CD4-positive, alpha-beta T cell treated with Interleukin-10 for 1 hour (primary cell): ENCODE measurements around the gene ZC3H12D.
"Not testable (repeated sequence)": the region's sequence is repeated elsewhere in the genome, so short reads cannot be mapped to it uniquely, and the experiment has no call there.

Experiments used
- DNase-seq: peaks from one replicate; pipeline ENCODE4 v3.0.0-alpha.2; 2020

ZC3H12D gene

DNA sequence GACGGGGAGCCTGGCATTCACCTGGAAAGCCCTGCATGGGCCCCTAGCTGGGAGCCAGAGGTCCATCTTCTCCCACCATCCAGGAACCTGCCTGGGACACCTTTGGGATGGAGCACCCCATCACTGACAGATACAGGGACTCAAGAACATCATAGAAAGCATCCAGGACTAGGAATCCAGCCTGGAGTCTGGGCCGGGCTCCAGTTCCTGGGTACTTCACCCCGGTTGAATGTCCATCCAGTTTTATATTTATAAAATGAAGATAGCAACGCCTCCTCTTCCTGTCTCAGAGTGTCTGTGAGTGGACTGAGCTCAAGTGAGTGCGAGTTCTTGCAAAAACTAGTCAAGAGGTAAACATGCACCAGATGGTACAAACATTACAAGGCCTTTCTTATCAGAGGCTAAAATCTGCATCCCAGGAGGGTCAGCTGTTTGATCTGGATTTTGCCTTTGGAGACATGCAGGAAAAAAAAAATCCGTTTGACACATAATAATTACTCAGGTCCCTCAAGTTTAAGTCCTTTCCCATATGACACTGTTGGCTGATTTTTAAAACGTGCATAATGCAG, 27.4 kb downstream of the ZC3H12D start:
- no peak for DNase-seq

DNA sequence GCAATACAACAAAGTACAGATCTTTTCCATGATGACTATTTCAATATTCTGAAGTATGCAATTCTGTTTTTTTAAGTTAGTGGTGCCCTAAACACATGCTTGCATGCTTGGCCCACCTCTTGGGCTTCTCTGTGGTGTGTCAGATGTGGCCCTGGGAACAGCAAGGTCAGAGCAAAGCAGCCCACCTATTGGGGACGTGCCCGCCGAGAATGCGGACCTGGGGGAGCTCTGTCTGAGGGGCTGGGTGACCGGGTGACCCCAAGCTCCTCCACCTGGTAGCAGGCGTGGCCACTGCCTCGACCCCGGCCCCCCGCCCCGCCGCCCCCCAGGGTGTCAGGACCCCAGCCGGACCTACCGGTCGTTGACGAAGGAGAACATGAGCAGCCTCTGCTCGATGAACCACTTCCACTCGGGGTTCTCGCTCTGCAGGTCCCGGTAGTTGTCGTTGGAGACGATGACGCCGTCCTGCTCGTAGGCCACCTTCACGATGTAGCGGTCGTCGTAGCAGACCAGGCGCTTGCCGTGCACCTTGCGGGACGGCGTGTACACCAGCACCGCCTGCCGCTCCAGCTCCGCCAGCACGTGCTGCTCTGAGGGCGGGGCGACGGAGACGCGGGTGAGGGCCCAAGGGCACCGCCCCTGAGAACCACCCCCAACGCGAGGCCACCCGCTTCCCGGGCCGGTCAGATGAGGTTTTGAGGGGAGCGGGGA, 28.3 kb downstream of the ZC3H12D start:
- DNase-seq, result no peak

DNA sequence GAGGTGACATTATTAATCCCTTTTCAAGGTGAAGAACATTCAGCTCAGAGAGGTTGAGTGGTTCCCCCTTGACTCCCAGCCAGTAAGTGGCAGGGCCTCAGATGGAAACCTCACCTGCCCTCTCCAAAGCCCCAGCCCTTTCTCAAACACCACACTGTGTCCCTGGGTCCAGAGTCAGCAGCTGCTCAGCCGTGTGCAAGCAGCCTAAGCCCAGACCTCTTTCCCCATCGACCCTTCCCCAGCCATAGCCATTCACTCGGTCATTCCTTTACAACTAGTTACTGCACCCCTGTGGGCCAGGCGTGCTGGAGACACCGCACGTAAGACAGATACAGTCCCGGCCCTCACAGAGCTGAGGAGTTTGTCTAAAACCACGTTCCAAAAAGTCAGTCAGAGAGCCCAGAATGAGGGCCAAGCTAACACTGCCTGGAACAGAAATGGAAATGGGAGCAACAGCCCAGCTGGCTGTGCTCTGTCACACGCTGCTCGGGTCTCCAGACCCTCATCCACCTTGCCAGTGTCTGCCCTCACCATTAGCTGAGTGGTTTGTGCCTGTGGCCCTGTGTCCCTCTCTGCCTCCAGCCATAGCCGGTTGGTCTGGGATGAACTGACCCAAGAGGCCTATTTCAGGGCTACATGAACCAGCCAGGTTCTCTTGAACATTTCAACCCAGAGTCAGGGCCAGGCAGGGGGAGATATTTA, 29.6 kb downstream of the ZC3H12D start:
- DNase-seq, result no peak

DNA sequence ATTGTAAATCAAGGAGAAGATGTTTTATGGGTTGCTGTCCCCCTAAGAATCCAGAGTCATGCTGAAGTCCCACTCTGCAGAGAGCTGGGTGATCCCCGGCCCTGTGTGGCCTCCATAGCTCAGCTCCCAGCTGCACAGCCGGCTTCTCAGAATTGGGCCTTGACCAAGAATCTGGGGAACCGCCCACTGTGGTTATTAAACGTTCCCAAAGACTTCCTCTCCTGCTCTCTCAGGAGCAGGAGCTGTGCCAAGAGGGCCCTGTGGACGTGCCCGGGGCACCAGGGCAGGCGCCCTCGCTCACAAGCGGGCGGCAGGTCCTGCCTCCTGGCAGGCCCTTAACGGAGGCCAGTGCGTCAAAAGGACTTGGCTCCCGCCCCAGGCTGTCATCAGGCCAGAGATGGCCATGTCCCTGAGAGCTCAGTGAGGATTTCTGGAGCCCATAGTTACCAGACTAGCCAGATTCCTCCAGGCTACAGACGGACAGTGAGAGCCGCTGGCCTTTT, 30.4 kb downstream of the ZC3H12D start:
- DNase-seq, result no peak

DNA sequence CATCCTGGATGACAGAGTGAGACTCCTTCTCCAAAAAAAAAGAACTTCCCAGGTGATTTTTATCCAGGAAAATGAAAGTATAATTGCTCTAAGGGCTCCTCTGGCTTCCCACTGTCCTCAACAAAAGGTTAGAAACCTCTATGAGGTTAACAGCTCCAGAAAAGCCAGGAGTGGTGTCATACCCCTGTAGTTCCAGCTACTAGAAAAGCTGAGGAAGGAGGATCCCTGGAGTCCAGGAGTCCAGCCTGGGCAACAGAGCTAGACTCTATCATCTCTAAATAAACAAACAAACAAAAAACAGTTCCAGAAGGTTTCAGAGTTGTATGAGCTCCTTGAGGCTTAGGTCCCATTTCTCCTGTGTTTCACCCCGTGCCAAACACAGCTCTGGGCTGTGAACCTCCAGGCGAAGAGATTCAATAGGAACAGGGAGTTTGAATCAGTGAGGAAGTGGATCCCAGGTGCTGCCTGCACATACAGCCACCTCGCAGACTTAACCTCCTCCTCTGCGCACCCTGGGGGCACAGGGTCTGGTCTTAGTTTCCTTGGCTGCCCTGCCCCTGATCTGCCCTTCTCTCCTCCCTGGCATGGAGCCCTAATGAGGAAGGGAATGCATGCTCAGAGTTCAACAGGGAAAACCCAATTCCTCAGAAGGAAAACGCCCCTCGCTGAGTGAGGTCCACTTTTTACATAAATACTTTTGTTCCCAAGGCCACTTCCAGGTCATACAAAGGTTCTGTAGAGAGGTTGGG, 31.0 kb downstream of the ZC3H12D start:
- no peak for DNase-seq

DNA sequence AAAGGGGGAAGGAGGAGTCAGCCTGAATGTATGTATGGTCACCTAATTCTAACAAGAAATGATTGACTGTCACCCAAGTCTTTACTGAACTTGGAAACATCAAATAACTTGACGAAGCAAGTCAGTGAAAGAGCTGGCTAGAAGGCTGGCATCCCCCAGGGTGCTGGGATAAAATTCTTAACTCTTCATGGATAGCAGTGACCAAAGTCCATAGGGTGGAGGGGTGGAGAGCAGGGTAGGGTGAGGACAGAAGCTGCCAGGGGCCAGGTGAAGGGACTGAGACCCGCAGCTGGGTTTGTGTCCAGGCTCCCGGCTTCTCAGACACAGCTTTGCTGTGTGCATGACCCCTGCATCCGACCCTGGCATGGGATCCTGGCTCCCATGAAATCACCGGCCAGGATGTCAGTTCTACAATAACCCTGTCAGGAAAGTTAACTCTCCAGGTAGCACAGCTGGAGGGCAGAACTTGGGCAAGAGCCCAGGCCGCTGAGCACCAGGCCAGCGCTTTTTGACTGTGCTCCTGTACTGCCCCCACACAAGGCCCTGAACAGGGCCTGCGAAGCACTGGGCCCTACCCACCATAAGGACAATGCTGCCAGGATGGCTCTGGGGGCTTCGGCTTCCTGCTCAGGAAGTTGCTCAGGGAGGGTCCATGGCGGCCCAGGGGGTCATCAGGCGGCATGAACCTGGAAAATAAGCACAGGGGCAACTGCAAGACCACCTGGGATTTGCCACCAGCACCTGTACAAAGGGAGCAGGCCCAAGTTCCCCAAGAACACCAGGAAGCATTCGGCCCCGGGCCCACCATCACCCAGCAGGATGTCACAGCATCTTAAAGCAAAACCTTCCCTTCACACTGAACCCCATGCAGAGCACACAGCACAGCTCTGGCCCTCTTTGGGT, 32.5 kb downstream of the ZC3H12D start:
- DNase-seq, result no peak

DNA sequence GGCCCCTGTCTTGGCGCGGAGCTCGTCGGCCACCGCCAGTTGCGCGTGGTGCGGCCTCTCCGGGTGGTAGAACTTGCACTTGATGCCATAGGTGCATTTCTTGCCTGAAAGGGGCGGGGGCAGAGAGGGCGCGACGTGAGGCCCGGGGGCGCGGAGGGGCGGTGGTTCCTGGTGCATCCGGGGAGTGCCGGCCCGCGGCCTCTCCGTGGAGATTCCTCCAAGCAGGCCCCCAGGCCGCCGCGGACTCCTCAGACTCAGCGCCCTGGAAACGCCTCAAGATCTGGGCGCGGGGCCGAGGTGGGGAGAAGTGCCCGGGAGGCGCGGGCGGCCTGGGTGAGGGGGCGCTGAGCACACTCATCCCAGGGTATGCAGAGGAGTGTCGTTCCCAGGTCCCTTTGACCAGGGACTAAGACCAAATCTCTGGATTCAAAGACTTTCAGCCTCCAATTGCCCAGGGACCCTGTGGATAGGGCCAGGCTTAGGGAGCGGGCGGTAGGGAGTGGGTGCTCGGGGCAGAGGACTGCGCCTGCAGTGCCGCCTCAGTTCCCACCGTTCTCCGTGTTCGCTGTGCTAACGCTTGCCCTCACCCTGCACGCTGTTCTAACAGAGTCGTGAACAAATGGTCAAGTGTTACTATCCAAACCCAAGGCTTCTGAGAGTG, 33.3 kb downstream of the ZC3H12D start:
- DNase-seq, result no peak

DNA sequence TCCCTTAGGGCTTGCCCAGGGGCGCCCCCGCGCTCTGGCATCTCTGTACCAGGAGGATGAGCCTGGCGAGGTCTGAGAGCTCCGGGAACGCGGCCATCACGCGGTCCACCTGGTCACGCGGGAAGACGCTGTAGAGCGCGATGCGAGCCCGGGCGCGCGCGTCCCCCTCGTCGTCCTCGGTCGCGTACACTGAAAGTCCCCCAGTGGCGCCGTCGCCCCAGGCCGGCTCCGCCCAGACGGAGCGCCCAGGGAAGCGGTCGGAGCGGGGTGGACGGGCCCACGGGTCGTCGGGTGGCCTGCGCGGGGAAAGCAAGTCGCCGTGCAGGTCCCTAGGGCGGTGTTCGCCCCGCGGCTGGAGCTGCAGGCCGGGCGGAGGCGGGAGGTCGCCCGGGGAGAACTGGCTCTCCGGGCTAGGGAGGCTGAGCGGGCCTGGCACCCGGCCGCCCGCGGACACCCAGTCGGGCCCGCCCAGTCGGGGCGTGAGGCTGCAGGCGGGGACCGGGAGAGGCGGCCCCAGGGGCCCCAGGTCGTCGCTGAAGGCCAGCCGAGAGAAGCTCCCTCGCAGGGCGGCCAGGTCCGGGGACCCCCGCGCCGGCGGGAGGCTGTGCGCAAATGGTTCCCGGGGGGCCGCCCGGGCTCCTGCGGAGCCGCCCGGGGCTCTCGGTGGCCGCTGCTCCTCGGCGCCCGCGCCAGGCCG, 34.0 kb downstream of the ZC3H12D start:
- DNase-seq, result no peak

DNA sequence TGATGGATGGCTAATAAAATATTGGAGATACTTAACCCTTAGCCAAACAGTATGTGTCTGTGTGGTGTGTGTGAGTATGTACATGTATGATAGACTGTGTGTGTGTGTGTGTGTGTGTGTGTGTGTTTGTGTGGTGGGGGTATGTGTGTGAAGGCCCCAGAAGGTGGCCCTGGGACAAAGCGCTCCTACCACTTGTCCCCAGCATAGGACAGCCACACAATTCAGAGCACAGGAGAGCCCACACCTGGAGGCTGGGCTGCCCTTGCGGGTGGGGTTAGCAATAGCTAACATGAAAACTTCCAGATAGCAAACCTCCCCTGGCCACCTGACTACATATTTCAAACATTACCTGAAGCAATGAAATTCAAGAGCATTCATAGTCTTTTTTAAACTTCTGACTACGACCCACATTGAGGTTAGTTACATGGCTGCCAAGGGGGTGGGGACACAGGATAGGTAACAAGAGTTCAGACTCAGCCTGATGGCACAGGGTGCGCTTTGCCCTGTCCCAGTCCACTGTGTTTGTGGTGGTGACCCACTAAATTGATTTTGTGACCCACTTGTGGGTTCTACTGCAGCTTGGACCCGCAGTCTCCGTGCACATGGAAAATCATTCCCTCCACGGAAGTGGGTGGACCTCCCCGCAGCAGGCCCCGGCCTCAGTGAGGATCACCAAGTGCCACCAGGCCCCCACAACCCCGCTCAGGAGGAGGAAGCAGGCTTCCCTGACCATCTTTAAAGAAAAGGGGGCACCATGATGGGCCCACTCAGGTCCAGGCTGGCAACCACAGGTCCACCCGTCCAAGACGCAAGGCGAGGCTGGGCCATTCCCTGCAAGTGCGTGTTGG, 34.8 kb downstream of the ZC3H12D start:
- no peak for DNase-seq

DNA sequence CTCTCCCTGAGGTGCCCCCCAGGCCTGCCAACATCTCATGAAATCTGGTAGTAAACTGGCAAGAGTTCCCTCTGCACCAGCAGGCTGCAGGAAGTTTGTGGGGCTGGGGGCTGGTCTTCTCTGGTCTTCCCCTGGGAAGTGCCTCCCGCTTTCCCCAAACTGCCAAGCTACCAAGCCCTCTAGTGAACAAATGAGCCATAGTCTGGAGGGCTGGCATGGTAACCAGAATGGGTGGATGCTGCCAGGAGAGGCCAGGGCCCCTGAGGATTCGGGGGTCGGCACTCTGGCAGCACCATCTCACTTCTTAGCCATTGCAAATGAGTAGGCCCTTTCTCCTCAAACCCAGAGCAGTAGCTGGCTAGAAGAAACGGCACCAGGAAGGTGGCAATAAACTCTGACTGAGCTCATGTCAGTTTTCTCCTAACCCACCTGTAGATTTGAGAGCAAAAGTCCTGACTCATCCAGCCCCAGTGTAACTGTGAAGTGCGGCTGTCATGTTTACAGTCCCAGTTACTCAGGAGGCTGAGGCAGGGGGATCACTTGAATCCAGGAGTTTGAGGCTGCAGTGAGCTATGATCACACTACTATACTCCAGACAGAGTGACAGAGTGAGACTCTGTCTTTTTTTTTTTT, 35.9 kb downstream of the ZC3H12D start:
- DNase-seq, result no peak

DNA sequence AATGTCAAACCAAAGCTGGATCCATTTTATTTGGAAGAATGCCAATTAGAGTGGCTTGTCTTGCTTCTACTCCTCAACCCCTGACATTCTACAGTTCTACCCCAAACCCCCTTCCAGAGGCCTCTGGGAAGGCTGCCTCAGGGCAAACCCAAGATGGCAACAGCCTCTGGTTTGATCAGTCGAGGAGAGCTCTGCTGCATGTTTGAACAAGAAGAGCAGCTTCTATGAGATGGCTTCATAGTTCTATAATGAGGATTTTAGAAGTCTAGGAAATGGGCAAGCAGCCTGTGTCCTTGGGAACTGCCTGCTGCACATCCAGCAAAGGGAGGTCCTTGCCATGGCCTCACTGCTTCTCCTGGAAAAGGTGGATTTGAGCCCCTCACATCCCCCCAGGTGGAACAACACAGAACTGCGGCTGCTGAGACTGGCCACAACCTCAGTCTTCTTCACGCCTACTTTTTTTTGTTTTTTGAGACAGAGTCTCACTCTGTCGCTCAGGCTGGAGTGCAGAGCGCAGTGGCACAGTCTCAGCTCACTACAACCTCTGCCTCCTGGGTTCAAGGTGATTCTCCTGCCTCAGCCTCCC, 37.9 kb downstream of the ZC3H12D start:
- DNase-seq, result no peak

DNA sequence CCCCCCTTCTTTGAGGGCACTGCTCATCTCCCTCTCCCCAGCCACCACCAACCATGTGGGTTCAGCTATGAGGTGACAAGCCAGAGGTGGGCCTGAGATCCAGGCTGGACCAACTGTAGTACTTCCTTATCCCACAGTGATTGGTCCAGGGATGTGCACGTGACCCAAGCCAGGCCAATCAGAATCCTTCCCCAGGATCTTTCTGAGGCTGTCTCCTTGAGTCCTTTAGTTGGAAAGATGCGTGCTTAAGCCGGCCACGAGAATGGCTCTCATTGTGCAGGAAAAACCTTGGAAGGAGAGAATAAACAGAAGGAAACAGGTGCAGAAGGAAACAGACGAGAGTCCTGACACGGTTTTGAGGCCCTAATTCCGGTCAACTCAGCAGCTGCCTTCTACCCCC, 39.2 kb downstream of the ZC3H12D start:
- no peak for DNase-seq

DNA sequence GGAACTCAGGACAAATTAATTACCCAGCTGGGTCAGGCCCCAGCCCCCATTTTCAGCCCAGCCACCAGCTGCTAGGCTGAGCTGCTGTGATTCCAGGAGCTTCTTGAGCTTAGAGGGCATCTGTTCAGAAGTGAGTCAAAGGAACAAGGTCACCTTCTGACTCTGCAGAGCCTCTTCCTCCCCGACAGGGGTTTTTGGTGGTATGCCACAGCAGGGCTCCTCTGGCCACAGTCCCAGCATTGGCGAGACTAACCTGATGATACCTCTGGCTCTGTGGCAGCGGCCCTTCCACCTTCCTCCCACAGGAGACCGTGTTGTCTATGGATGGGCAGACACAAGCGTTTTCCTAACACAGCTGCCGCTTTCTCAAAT, 39.7 kb downstream of the ZC3H12D start:
- no peak for DNase-seq

DNA sequence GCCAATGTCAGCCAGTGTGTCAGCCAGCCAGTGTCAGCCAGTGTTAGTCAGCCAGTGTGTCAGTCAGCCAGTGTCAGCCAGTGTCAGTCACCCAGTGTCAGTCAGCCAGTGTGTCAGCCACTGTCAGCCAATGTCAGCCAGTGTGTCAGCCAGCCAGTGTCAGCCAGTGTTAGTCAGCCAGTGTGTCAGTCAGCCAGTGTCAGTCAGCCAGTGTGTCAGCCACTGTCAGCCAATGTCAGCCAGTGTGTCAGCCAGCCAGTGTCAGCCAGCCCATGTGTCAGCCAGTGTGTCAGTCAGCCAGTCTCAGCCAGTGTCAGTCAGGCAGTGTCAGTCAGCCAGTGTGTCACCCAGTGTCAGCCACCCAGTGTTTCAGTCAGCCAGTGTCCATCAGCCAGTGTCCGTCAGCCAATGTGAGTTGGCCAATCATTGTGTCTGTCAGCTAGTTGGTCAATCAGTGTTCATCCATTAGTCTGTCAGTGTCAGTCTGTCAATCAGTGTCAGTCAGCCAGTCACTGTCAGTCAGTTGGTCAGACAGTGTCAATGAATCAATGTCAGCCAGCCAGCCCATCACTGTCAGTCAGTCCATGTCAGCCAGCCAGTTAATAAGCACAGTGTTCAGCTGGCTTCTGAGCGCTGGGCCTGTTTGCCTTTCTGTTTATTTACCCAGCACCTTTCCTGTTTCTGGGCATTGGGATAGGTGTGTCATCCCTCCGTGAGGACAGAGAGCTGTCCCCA, 40.3 kb downstream of the ZC3H12D start:
- not testable (repeated sequence) for DNase-seq

DNA sequence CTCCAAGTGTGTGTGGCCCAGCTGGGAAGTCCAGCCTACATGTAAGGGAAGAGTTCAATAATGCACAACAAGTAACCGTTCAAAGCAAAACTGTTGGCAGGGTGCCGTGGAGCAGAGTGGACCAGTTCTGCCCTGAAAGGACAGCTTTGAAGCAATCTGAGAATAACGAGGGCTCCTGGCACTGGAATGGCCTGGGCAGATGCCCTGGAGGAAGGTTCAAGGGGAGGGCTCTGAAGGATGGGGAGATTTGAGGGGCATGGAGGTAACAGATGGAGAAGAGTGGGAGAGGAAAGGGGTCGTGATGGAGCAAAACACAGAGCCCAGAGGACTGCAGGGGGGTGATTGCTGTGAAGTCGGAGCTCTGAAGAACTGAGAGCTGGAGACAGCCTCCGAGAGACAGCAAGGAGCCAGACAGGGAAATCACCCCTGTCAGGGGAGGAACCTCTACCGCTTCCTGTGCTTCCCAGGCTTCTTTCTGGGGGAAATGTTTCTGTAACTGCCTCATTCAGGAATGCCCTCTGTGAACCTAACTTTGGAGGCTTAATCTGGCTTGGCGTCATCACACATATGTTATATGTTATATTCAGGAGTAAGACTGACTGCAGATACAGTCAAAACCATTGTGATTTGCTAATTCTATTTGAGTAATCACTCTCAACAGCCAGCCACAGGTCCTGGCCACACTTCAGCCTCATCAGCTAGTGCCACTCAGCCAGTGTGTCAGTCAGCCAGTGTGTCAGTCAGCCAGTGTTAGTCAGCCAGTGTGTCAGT, 41.2 kb downstream of the ZC3H12D start:
- DNase-seq, result no peak

DNA sequence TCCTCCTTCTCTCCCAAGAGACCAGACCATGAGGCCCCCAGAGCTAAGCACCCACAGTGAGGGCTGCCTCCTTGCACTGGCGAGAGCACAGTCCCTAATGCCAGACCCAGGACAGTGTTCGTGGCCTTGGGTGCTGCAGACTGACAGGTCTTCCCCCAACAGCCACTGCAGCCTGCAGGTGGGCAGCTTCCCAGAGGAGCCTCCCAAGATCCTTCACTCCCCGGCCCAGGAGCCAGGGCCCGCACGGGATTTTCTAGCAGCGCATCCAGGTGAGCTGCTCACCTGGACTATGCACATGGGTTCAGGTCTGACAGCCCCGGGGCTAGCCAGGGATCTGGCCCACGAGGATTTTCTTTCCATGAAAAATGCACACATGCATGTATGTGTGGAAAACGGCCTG, 43.1 kb downstream of the ZC3H12D start:
- DNase-seq, result no peak

DNA sequence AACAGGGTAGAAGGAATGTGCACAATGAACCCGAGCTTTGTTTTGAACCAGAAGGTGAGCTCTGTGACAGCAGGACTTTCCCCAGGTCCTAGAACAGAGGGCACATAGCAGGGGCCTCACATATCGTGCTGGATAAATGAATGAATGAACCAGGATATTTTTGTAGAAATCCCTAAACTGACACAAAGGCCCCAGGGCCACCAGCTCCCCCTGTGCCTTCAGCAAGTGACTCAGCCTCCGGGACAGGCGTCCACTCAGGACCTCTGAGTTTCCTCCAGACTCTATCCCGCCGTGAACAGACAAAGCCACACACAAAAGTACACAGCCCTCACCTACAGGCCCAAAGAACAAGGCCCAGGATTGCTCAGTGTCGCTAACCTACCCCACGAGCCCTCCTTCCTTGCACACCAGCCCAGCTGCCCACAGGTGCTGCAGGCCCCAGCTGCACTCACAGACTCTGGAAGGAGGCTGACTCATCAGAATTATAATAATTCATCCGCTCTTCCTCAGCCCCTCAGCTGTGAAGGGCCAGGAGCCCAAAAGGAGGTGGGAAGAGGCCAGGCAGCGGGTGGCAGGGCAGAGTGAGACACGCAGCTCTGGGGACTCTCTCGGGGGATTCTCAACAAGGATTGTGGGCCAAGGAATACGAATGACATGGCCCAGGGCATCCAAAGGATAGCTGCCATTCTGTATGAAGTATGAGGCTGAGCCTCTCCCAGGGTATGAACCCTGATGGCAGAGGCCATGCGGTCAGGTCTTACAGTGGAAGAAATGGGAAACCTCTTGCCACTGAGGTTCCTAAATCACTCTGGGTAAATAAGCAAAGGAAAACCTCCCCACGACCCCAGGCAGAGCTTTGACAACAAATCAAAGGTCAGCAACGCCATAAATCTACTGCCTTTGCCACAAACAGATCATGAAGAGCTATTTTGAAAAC, 43.8 kb downstream of the ZC3H12D start:
- no peak for DNase-seq
